LoVo (cell line): ENCODE results near the gene TTC9.

Experiments used
- DNase-seq: peaks from one replicate; pipeline ENCODE4 v3.0.0-alpha.2; 2016; ENCODE audit warnings: low spot score

Gene TTC9

GRCh38 chr14:70641548-70642302 is at the start of gene TTC9:
TSS of gene TTC9 (plus strand) at chr14:70641916. CDS start at chr14:70642130, 214 bp downstream.
- peak; percentile 35 for DNase-seq

GRCh38 chr14:70594461-70594860 is 47.3 kb upstream of the TTC9 start:
- DNase-seq = no peak

GRCh38 chr14:70595443-70596185 is 46.1 kb upstream of the TTC9 start:
- DNase-seq = no peak

- no peak for DNase-seq
Observed at GRCh38 chr14:70597731-70598130, 44.0 kb upstream of the TTC9 start.

- DNase-seq = no peak
Observed at GRCh38 chr14:70599345-70599744, 42.4 kb upstream of the TTC9 start.

- DNase-seq = peak; percentile 93
Observed at GRCh38 chr14:70600382-70601157, 41.1 kb upstream of the TTC9 start, which contains the start of gene MED6. TSS of gene MED6 (minus strand) at chr14:70600655. CDS start at chr14:70600637, 18 bp downstream.

GRCh38 chr14:70601162-70601561 is 40.6 kb upstream of the TTC9 start:
- DNase-seq = no peak

- no peak for DNase-seq
Observed at GRCh38 chr14:70602254-70602653, 39.5 kb upstream of the TTC9 start.

GRCh38 chr14:70611216-70611615 is 30.5 kb upstream of the TTC9 start:
- no peak for DNase-seq

GRCh38 chr14:70616646-70617045 is 25.1 kb upstream of the TTC9 start:
- no peak for DNase-seq

- no peak for DNase-seq
Observed at GRCh38 chr14:70618314-70618713, 23.4 kb upstream of the TTC9 start.

- no peak for DNase-seq
Observed at GRCh38 chr14:70619708-70620107, 22.0 kb upstream of the TTC9 start.

- peak; percentile 67 for DNase-seq
Observed at GRCh38 chr14:70622111-70622712, 19.5 kb upstream of the TTC9 start.

- DNase-seq = no peak
Observed at GRCh38 chr14:70624972-70625371, 16.7 kb upstream of the TTC9 start.

- DNase-seq = no peak
Observed at GRCh38 chr14:70631948-70632347, 9.8 kb upstream of the TTC9 start.

- DNase-seq = peak; percentile 70
Observed at GRCh38 chr14:70635971-70636595, 5.6 kb upstream of the TTC9 start.

- no peak for DNase-seq
Observed at GRCh38 chr14:70638416-70638815, 3.3 kb upstream of the TTC9 start.

GRCh38 chr14:70640938-70641547 is 673 bp upstream of the TTC9 start:
- DNase-seq = peak; percentile 55

GRCh38 chr14:70642303-70643235 is 853 bp downstream of the TTC9 start:
- no peak for DNase-seq

- DNase-seq = no peak
Observed at GRCh38 chr14:70643967-70644366, 2.3 kb downstream of the TTC9 start.
